Chondrocyte (in vitro differentiated cells): ENCODE results near the gene GRM4. TPM values are rescaled to one million over a fixed set of nuclear protein-coding genes. Genes with fewer than 3 reads are reported as not detected.

Source experiments
- DNase-seq: peaks from one replicate; pipeline ENCODE4 v3.0.0; 2021; ENCODE audit warnings: mixed read lengths, low spot score
- H3K27ac Mint-ChIP-seq: one replicate; pipeline ENCODE4 v1.8.0; 2021; ENCODE audit warnings: mild to moderate bottlenecking, moderate library complexity, mixed read lengths; ENCODE audit not compliant: unreplicated experiment
- H3K27me3 Mint-ChIP-seq: 2 replicates; pipeline ENCODE4 v1.8.0; 2021; ENCODE audit warnings: low read depth, mixed read lengths
- H3K36me3 Mint-ChIP-seq: 2 replicates; pipeline ENCODE4 v1.8.0; 2021; ENCODE audit warnings: low read depth, mixed read lengths
- H3K4me1 Mint-ChIP-seq: 2 replicates; pipeline ENCODE4 v1.8.0; 2021; ENCODE audit warnings: low read depth, mild to moderate bottlenecking, mixed read lengths
- H3K4me3 Mint-ChIP-seq: one replicate; pipeline ENCODE4 v1.8.0; 2021; ENCODE audit warnings: mild to moderate bottlenecking, moderate library complexity, mixed read lengths; ENCODE audit not compliant: unreplicated experiment
- H3K9me3 Mint-ChIP-seq: 2 replicates; pipeline ENCODE4 v1.8.0; 2021; ENCODE audit warnings: low read depth, mixed read lengths
- CTCF ChIP-seq: fragments of 200-600 bp; sonication (generic); IDR thresholded peaks from 2 replicates; pipeline ENCODE4 v1.5.0; 2021; ENCODE audit warnings: antibody characterized with exemption, mild to moderate bottlenecking, moderate library complexity
- total RNA-seq: library from RNA; stranded (reverse); gene quantifications from 3 replicates; pipeline ENCODE4 v1.2.1, GENCODE V29; 2021

The GRM4 gene
- total RNA-seq, 1 donor from 2014 or later, result 0.27 TPM

GRCh38 chr6:34057790-34058189 lies 88.1 kb downstream of the GRM4 start:
- H3K27me3 Mint-ChIP-seq, result peaks cover 17% of the 10 kb centered on the region
- H3K27ac Mint-ChIP-seq, result no peak overlapping the region
- H3K9me3 Mint-ChIP-seq, result no peaks in the 10 kb centered on the region
- no peak for TF ChIP-seq CTCF
- H3K4me1 Mint-ChIP-seq, result peaks cover 8% of the 10 kb centered on the region
- H3K36me3 Mint-ChIP-seq, result no peaks in the 10 kb centered on the region
- H3K4me3 Mint-ChIP-seq, result no peak overlapping the region
- no peak for DNase-seq

DNA sequence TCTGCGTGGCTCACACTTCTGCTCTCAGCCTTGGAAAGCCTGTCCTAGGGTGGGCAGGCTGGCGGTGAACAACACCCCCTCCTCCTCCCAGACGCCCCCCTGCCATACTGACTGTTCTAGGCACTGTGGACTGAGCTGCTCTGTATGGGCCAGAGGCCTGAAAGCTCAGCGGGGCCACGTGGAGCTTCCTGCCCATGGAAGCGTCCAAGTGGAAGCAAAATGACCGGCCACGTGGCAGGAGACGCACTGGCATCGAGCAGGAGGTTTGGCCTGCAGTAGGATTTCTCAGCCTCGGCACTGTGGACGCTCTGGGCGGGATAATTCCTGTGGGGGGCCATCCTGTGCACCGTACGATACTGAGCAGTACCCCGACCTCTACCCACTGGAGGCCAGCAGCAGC lies 88.7 kb downstream of the GRM4 start:
- H3K27ac Mint-ChIP-seq, result no peak overlapping the region
- no peaks in the 10 kb centered on the region for H3K36me3 Mint-ChIP-seq
- H3K9me3 Mint-ChIP-seq, result no peaks in the 10 kb centered on the region

GRCh38 chr6:34056305-34057108 lies 89.4 kb downstream of the GRM4 start:
- H3K4me1 Mint-ChIP-seq, result peaks cover 8% of the 10 kb centered on the region
- peaks cover 18% of the 10 kb centered on the region for H3K27me3 Mint-ChIP-seq
- no peaks in the 10 kb centered on the region for H3K9me3 Mint-ChIP-seq
- H3K4me3 Mint-ChIP-seq, result no peak overlapping the region
- H3K36me3 Mint-ChIP-seq, result no peaks in the 10 kb centered on the region
- DNase-seq, result no peak
- no peak for TF ChIP-seq CTCF
- H3K27ac Mint-ChIP-seq, result no peak overlapping the region

More for the DNA sequence above, 88.7 kb downstream of the GRM4 start:
- TF ChIP-seq CTCF, result no peak
- peaks cover 17% of the 10 kb centered on the region for H3K27me3 Mint-ChIP-seq
- H3K4me3 Mint-ChIP-seq, result no peak overlapping the region
- no peak for DNase-seq
- H3K4me1 Mint-ChIP-seq, result peaks cover 8% of the 10 kb centered on the region

- H3K27ac Mint-ChIP-seq, result no peak overlapping the region
These were observed 90.5 kb downstream of the GRM4 start for GRCh38 chr6:34055223-34055933.

More at GRCh38 chr6:34055223-34055933, 90.5 kb downstream of the GRM4 start:
- no peak overlapping the region for H3K4me3 Mint-ChIP-seq
- H3K9me3 Mint-ChIP-seq, result no peaks in the 10 kb centered on the region
- peak; percentile 89 for TF ChIP-seq CTCF
- peaks cover 19% of the 10 kb centered on the region for H3K27me3 Mint-ChIP-seq
- peaks cover 8% of the 10 kb centered on the region for H3K4me1 Mint-ChIP-seq
- DNase-seq, result no peak
- no peaks in the 10 kb centered on the region for H3K36me3 Mint-ChIP-seq
